NCI-H1417 treated with DMSO at 0.1 percent for 48 hours (cell line): ENCODE data around the gene FRS3.

ENCODE experiments used
- DNase-seq: peaks from one replicate; lab custom pipeline; 2025; lab: John Stamatoyannopoulos, UW

FRS3 gene

DNA sequence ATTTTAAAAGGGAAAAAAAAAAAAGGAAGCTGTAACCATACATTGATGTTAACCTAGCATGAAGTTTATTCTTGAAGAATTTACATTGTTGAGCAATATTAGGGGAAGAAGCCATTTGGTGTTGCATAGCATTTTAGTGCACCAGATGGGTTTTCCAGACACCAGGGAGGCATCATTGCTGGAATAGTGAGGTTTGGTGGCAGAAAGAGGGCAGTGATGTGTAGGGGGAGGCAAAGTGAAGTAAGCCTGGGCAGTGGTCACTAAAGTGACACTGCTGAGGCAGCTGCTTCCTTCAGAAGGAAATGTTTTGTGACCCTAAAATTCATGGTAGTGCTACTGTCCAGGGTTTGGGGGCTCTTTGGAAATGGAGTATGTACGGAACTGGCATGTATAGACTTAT, 10.3 kb upstream of the FRS3 start:
- DNase-seq, result no peak

- no peak for DNase-seq
Observed at GRCh38 chr6:41789390-41789724, 9.7 kb upstream of the FRS3 start.

GRCh38 chr6:41787219-41787917, 7.7 kb upstream of the FRS3 start, which contains the start of gene TOMM6:
Gene TOMM6, plus strand, starts transcription at chr6:41787694. Its CDS starts 4 bp downstream, at chr6:41787698.
- DNase-seq, result peak; percentile 24

DNA sequence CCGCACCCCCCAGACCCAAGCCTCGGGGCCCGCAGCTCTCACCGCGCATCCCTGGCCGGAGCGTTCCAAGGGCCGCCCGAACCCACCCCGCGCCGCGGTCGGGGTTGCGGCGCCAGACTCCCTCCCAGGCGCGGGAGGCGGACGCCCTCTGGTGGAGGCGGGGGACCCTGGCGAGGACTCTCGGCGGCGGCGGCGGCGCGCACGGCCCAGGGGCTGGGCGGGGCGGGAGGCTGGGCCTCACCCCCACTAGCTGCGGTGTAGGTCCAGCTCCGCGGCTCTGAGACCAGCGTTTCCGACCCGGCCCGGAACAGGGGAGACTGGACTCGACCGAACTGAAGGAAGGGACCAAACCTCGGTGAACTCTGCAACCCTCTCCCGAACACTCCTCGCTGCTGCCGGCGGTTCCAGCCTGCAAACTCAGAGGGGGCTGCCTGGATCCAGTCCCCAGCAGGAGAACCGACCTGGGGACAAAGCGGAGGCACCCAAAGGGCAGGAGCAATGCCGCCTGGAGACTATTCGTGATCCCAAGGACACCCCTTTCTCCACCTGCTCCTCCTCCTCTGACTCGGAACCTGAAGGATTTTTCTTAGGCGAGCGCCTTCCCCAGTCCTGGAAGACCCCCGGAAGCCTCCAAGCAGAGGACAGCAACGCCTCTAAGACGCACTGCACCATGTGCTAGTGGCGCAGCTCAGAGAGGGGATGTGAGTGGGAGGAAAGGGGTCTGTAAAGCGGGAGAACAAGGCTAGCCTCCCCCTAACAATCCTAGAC, 6.9 kb upstream of the FRS3 start:
- no peak for DNase-seq

DNA sequence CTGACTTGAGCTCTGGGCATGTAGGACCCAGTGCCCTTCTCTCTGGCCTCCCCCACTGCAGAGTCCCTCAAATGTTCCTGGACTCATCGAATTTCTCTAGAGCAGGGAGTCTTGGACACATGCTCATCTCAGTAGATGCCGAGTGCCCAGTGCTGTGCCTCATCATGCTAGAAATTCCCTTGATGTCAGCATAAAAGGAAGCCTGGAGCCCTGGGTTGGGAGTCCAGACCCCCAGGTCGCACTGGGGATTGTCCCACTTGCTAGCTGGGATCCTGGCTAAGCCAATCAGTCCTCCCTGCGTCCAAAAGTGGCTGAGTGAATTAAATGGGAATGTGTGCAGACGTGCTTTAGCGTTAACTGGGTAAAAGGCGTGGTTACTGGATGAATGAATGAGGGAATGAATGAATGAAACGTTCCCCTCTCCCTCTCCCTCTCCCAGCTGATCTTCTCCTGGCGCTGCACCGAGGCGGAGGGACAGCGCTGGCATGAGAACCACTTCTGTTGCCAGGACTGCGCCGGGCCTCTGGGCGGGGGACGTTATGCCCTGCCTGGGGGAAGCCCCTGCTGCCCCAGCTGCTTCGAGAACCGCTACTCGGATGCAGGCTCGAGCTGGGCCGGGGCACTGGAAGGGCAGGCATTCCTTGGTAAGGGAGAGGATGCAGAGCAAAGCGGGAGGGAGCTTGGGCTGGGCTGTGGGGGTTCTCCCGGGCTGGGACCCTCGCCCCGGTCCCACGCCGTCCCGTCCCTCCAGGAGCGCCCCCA, 6.2 kb upstream of the FRS3 start:
- DNase-seq, result no peak

GRCh38 chr6:41785254-41785653, 5.6 kb upstream of the FRS3 start:
- no peak for DNase-seq

DNA sequence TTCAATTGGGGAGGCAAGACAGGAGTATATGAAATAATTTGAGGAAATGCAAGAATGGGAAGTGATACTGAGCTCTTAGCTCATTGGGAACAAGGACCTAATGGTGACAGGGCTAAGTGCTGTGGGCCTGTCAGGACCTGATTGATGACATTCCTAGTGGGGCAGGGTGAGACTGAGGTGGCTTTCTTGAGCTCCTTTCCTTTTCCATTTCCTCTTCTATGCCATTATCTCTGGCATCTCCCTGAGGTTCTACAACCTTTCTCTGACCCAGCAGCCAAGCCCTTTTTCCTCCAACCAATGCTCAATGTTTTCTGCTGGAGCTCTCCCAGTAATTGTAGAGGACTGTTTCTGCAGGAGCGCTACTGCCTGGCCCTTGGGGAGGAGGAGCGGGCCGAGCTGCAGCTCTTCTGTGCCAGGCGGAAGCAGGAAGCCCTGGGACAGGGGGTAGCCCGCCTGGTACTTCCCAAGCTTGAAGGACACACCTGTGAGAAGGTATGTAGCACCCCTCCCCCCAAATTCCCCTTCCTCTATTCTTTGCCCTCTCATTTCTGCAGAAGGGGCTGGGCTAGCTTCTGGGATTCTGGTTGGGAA, 5.0 kb upstream of the FRS3 start:
- DNase-seq, result no peak

- no peak for DNase-seq
Observed at GRCh38 chr6:41783106-41783780, 3.5 kb upstream of the FRS3 start.

DNA sequence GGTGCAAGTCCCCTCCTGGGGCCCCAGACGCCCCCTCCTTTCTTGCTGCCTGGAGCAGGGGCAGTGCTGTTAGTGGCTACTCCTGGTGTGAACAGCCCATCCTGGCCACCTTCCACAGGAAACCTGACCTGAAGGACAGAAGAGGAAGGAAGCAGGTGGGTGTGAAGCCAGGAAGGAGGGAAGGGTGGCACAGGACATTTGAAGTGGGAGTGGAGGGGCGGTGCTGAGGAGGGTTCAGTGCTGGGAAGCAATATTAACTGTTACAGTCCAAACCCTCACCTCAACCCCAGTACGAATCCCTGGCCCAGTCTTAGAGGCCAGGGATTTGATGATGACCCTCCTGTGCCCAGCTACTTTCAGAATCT, 1.6 kb upstream of the FRS3 start:
- DNase-seq, result no peak

DNA sequence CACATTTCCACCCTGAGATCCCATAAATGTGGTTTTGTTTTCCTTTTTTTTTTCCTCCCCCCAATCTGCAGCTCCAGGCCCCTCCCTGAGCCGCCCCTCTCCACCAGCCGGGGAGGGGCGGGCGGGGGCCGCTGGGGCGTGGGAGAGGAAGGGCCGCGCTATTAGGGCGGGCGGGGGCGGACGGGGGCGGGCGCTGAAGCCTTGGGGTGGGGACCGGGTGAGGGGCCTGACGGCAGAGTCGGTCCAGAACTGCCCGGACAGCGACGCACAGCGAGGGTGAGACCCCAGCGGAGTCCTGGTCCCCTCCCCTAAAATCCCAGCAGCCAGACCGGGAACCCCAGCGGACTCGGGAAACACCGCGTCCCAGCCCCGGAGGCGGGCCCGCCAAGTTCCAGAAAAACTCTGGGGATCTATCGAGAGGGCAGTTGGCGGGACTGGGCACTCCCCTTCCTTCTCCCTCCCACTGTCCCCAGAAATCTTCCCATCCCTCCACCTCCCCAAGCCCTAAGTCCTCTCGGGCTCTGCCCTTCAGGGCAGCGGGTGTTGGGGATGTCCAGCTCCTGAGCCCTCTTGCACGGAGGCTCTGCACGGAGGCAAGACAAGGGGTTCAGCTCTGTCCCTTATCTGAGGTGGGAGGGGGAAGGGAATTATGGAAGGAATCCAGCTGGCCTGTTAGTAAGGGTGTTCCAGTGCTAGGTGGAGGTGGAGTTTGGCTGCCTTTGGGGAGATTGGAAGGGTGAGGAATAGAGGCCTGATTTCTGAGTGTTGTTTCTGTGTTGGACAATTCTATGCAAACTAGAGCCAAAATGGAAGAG, 1.1 kb upstream of the FRS3 start, which contains the start of gene PRICKLE4:
Gene PRICKLE4, plus strand, starts transcription at position 232 of the 815 bp plus-strand sequence. CDS start 2,692 bp downstream, outside the sequence.
- no peak for DNase-seq

DNA sequence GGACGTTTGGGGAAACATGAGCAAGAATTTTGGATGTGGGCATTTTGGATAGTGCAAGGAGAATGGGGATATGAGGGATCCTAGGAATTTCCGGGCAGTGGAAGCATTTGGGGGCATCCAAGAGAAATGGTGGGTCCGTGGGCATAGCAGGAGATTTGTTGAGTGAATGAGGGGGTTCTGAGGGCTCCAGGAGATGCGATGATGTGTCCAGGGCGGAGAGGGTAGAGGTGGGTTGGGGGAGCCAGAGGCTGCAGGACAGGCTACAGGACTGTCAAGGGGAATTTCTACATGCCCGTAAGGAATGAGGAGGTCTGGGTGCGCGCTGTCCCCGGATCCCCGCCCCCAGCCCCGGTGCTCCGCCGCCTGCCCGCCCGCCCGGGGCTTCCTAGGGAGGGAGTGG, 364 bp downstream of the FRS3 start:
- no peak for DNase-seq

GRCh38 chr6:41778895-41779294, 805 bp downstream of the FRS3 start:
- no peak for DNase-seq

GRCh38 chr6:41777551-41778285, 2.0 kb downstream of the FRS3 start:
- DNase-seq, result no peak

GRCh38 chr6:41775293-41775882, 4.3 kb downstream of the FRS3 start:
- no peak for DNase-seq

DNA sequence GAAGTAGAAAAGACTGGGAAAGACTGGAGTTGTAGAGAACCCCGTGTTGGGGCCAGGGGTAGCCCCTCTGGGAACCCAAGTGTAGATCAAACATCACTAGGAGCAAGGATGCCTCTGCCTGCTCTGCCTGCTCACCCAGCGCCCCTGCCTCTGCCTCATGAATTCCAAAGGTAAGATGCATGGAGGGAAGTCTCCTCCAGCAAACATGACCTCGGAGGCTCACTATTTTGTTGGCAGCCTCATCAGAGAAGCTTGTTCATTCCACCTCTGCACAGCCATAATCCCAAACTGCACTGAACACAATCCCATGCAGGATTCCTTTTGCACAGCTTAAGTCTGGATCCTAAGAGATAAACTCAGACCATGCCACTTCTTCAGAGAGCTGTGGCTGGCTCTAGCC, 4.9 kb downstream of the FRS3 start:
- no peak for DNase-seq

DNA sequence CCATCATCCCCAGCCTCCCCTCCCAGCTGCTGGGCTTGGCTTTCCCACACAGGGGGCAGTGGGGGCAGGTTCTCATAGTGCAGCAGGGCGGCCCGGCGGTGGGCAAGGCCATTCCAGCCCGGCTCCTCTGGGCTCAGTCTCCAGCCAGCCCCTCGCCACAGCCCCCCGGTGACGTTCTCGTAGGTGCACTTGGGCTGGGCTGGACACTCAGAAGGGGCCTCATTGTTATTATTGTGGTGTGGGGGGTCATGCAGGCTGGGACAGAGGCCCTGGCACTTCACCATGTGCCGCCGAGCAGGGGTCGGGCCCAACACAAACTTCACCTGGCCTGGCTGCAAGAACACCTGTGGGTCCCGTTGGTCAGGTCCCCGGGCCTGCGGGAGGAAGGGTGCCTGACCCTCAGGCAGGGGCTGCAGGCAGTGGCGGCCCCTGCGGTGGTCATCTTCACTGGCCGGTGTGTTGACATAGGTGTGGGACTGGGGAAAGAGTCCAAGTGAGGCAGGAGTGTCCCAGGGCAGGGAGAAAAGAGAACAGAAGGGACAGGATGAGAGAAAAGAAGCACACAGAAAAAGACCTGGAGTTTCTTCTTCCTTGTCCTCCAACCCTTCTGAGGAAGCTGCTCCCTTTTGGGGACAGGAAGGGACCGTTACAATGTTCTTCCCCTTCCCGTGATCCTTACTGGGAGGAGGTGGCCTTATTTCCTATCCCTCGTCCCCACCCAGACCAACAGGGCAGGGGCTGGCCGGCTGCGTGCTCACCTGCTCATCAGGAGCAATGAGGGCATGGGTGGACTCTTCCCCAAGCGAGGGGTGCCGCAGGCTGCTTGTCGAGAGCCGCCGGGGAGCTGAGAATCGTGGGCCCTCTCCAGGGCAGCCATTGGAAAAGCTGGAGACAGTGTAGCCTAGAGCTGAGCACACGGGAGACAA, 8.4 kb downstream of the FRS3 start:
- DNase-seq, result no peak

- no peak for DNase-seq
Observed at GRCh38 chr6:41770381-41771057, 9.2 kb downstream of the FRS3 start.

DNA sequence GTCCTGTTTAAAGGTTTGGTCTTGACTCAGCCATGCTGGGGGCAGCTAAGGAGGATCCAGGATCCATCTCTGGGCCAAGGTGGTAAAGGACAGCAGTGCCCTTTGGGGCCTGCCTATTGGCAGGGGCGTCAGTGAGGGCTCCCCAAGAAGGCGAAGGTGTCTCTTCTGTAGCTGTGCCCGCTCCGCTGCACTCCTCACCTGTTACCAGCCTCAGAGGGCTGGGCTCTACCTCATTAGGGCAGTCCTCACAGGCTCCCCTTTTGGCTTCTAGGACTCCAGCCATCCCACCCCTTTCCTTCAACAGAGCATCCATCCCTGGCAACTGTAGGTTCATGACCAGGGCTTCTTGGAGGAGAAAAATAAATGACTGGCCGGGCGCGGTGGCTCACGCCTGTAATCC, 10.3 kb downstream of the FRS3 start:
- DNase-seq, result no peak
